NCI-H774 (cell line): ENCODE results near the gene CRNN.

Source experiments
- DNase-seq: peaks from one replicate; lab custom pipeline; 2025; lab: John Stamatoyannopoulos, UW

Gene CRNN

GRCh38 chr1:152413909-152414308 lies at the start of gene CRNN:
TSS of gene CRNN (minus strand) at chr1:152414263. CDS start at chr1:152412233, 2,030 bp downstream.
- no peak for DNase-seq

DNA sequence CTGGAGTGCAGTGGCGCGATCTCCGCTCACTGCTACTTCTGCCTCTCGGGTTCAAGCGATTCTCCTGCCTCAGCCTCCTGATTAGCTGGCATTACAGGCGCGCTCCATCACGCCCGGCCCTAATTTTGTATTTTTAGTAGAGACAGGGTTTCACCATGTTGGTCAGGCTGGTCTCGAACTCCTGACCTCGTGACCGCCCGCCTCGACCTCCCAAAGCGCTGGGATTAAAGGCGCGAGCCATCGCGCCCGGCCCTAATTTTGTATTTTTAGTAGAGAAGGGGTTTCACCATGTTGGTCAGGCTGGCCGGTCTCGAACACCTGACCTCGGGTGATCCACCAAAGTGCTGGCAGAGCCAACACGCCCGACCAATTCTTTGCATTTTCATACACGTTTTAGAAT lies 48.6 kb upstream of the CRNN start:
- DNase-seq = no peak

DNA sequence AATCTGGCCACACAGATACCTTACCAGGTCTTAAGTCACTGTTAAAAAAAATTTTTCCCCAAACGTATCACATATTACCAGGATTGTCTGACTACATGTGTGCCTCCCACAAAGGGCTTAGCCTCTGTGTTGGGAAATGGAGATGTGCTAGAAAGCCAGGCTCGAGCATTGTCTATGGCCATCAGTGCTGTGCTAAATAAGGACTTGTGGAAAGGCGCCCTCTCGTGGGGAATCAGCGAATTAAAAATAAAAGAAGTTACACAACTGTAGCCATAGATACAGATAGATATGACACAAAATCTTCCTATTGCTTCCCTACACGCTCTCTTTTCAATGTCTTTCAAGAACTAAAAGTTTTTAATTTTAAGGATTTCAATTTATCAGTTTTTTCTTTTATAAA lies 47.5 kb upstream of the CRNN start:
- DNase-seq = no peak

DNA sequence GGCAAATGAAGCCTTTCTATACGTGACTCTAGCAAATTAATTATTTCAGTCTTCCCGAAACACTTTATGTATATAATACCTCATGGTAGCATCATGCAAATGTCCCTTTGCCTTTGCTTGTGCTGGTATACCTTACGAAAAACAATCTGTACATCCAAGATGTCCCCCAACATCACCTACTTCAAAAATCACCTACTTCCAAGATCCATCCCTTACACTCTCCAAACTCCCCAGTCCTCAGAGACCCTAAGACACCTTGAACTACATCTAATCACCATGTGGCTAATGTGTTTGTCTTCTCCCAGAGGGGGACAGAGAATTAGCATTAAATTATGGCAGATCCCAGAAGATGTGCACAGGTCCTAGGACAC lies 46.5 kb upstream of the CRNN start:
- DNase-seq = no peak

DNA sequence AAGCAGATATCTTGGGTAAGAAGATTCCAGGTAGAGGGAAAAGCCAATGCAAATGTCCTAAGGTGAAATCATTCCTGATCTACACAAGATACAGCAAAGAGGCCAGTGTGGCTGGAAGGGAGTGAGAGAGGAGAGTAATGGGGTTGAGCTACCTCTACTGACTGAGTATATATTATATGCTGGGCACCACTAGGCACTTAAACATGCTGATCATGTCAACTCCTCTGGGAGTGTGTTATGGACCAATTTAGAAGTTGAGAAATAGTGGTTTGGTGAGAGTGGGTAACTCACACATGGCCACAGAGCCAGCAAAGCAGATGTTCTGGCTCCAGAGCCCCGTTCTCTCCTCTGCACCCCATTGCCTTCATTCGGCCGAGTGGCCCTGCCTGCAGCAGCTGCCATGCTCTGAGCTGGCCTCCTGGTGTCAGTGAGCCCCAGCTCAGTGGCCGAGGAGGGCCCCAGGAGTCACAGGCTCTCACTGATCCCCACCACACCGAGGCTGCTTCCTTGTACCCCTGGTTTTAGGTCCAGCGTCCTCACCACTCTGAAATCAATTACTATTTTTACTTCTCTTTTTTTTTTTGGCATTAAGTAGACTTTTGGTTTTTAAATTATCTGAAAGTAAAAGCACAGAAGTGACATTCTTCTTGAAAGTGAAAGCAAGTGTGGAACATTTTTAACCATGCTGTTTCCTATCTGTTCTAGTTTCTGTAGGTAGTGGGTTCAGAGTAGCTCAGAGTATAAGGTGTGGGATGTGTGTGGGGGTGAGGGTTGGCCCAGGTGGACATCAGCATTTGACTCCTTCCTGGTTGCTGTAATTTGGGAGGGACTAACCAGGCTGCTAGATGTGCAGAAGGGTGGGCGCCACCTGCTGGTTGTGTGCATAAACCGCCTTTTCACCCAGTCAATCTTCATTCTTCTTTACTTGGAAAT lies 45.8 kb upstream of the CRNN start:
- DNase-seq = peak; percentile 5

DNA sequence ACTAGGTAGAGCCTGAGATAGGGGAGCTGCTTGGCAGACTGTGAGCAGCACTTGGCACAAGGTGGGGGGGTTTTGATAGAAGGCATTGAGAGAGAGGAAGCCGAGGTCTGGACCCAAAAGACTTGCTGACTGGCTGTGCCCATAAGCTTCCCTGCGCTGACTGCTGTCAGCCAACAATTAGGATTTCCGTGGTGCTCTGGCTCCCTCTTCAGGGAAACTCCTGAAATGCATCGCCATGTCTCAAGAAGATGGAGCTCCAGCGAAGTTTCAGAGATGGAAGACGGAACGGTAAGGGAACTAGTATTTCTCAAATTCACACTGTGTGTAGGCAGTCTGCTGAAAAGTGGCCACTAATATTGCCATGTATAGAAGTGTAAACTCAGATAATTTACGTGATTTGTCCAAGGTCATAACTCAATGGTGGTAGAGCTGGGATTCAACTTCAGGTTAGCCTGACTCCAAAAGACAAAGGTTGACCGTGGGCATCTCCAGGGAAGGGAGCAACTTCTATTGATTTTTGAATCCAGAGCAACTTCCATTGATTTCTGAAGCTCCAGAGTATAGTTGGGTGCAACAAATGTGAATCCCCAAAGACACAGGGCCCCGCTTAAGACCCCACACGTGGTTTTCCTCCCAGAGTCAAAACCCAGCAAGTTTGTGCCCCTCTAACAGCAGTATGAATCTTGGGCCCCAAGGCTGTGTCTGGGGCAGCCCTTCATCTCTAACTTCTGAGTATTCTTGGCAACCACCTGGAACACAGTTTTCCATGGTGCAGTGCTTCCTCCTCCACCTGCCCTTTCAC lies 44.5 kb upstream of the CRNN start:
- peak; percentile 22 for DNase-seq

GRCh38 chr1:152457561-152457960 lies 43.5 kb upstream of the CRNN start:
- DNase-seq = no peak

- DNase-seq = no peak
Observed at GRCh38 chr1:152457071-152457470, 43.0 kb upstream of the CRNN start.

DNA sequence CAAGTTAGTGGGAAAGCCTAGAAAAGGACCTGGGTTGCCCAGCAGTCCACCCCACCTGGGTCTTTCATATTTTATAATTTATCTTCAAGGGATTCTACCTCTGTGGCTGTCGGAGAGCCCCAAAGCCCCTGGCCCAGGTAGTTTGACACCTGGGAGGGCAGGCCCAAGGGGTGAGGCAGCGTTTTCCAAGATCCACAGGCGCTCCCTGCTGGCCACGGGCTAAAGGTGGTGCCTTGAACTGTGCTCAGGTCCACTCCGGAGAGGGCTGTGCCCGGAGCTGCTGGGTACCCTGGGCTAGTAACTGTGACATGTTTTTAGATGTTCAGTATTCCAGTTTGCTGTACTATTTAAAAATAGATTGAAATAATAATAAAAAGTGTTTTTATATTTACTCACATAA lies 37.2 kb upstream of the CRNN start:
- no peak for DNase-seq

GRCh38 chr1:152449661-152450060 lies 35.6 kb upstream of the CRNN start:
- DNase-seq = no peak

GRCh38 chr1:152448496-152448895 lies 34.4 kb upstream of the CRNN start:
- DNase-seq = no peak

- no peak for DNase-seq
Observed at GRCh38 chr1:152448095-152448494, 34.0 kb upstream of the CRNN start.

DNA sequence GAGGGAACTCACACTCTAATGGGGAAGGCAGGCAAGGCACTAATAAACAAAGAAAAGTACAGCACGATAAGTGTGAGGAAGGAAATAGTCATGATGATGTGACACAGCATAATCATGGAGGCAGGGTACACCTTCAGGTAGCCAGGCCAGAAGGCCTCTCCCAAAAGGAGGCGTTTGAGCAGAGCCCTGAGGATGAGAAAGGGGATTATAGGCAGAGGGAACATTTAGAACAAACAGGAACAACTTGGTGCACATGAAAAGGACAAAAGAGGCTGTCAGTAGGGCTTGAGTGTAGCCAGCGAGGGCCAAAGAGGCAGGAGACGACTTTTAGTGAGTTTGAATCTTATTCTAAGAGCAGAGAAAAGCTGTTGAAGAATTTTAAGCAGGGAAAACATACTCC lies 33.4 kb upstream of the CRNN start:
- no peak for DNase-seq

GRCh38 chr1:152444045-152444444 lies 30.0 kb upstream of the CRNN start:
- DNase-seq = no peak

DNA sequence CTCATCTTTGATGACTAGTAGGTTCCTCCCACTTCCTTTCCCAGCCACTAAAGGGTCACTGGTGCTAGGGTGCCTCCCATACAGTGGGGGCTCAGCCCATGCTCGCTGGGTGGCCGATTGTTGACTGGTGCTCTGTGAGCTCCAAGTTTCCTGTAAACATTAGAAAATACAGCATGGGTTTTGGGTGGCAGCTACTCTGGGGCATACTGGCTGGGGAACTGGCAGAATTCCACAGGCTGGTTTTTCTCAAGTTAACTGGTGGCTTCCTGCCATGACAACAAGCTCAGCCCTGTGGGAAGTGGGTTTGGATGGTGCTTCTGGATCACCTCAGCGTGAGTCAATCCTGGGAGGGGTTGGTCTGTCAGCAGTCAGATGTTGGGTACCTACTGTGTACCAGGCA lies 28.7 kb upstream of the CRNN start:
- no peak for DNase-seq

DNA sequence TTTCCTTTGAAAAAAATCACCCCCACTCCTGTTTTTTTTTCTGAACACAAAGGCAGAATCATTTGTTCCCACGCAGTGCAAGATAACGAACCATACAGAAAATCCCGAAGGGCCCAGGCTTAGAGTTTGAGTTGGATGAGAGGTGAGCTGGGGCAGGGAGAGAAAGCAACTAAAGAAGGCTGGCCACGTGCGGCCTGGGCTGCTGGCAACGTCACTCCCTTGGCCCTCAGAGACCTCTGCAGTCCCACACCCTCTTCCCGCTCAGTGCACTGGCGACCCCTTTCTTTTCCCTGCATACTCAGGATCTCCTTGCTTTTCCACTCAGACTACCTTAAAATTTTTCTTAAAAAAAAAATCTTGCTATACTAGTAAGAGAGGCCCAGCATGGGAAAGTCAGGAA lies 28.2 kb upstream of the CRNN start:
- DNase-seq = no peak

DNA sequence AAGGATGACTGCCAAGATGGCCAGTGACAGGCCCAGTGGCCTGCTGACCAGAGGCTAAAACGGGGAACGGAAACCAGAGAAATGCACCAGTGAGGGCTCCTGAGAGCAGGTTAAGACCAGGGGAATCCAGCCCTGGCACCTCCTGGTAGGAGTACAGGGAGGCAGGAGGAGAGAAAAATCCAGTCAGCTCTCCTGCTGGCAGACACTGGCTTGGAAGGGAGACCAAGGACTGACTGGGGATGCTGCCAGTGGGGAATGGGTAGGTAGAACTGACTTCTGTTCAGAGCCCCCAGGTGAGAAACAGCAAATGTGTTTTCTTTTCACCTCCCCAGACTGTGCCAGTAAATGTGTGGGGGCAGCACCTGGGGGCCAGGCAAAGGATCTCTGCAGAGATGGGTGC lies 27.7 kb upstream of the CRNN start:
- DNase-seq = no peak

- DNase-seq = peak; percentile 7
Observed at GRCh38 chr1:152440635-152441471, 26.8 kb upstream of the CRNN start.

- no peak for DNase-seq
Observed at GRCh38 chr1:152436593-152437496, 22.8 kb upstream of the CRNN start.

DNA sequence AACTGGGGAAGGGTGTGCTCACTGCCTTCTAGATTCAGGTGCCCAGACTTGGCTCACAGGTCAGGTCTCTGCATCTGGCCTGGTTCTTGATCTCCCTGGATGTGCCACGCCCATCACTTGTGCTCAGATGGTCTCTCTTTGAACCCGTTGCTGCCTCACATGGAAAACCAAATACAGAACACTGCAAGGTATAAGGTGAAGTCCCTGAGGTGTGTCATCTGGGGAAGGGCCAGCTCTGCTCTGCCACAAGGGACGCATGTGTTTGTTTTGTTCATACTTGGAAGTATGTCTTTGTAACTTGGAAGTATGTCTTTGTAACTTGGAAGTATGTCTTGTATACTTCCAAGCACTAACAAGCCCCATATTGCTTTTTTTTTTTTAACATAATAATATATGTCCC lies 13.4 kb upstream of the CRNN start:
- DNase-seq = no peak

- no peak for DNase-seq
Observed at GRCh38 chr1:152426731-152427130, 12.7 kb upstream of the CRNN start.
